A673 (cell line): ENCODE data around the gene ZNF507. TPM values are rescaled to one million over a fixed set of nuclear protein-coding genes. Genes with fewer than 3 reads are reported as not detected.
A peak's percentile ranks its signal among the peaks of the same experiment; 100 is the strongest.

Experiments used
- BruUV-seq: library from RNA; stranded (reverse); fragments of 400-500 nt; replicated peaks from 2 replicates; lab custom pipeline; 2021; lab: Mats Ljungman, UMichigan
- CTCF ChIA-PET: fragments of 300-600 bp; sonication (Branson Sonifier 250); formaldehyde crosslinking; loops from one replicate; lab custom pipeline; 2022; ENCODE audit warnings: antibody characterized with exemption; lab: Charles Lee
- POLR2A ChIA-PET: fragments of 300-600 bp; sonication (Branson Sonifier 250); formaldehyde crosslinking; loops from one replicate; lab custom pipeline; 2022; ENCODE audit warnings: antibody characterized with exemption; ENCODE audit not compliant: low non-redundant PET; lab: Charles Lee
- DNase-seq: peaks from one replicate; pipeline ENCODE4 v3.0.0-alpha.2; 2015; ENCODE audit warnings: low spot score
- H3K27ac ChIP-seq: fragments of 200-600 bp; sonication (generic); 2 replicates; pipeline ENCODE4 v1.5.1; 2016; ENCODE audit warnings: mixed run types, low read depth, mild to moderate bottlenecking, mixed read lengths, antibody characterized with exemption, low read length; ENCODE audit not compliant: poor library complexity, severe bottlenecking
- H3K27me3 ChIP-seq: fragments of 200-600 bp; sonication (generic); replicated peaks from 2 replicates; pipeline ENCODE4 v1.6.1; 2017; ENCODE audit warnings: mixed run types, low read depth, mild to moderate bottlenecking, mixed read lengths, antibody characterized with exemption, low read length; ENCODE audit not compliant: insufficient read depth, poor library complexity
- H3K36me3 ChIP-seq: fragments of 200-600 bp; sonication (generic); 2 replicates; pipeline ENCODE4 v1.6.1; 2016; ENCODE audit warnings: mixed run types, mild to moderate bottlenecking, mixed read lengths, antibody characterized with exemption, low read length; ENCODE audit not compliant: insufficient read depth, poor library complexity, severe bottlenecking
- H3K4me1 ChIP-seq: fragments of 200-600 bp; sonication (generic); 2 replicates; pipeline ENCODE4 v1.6.1; 2017; ENCODE audit warnings: mixed run types, mild to moderate bottlenecking, mixed read lengths, antibody characterized with exemption, low read length; ENCODE audit not compliant: insufficient read depth, poor library complexity, severe bottlenecking
- H3K4me3 ChIP-seq: fragments of 200-600 bp; sonication (generic); 2 replicates; pipeline ENCODE4 v1.5.1; 2016; ENCODE audit warnings: low read depth, mixed run types, mild to moderate bottlenecking, mixed read lengths, low read length; ENCODE audit not compliant: poor library complexity, severe bottlenecking
- H3K9me3 ChIP-seq: fragments of 200-600 bp; sonication (generic); 2 replicates; pipeline ENCODE4 v1.6.1; 2016; ENCODE audit warnings: mixed run types, low read depth, mild to moderate bottlenecking, mixed read lengths, antibody characterized with exemption, low read length; ENCODE audit not compliant: poor library complexity, severe bottlenecking
- EZH2 ChIP-seq: fragments of 200-600 bp; sonication (generic); IDR thresholded peaks from 2 replicates; pipeline ENCODE4 v1.6.1; 2017; ENCODE audit warnings: borderline replicate concordance, low read depth, mild to moderate bottlenecking, mixed read lengths, antibody characterized with exemption, low read length; ENCODE audit not compliant: poor library complexity, severe bottlenecking
- intact Hi-C: fragments of 100-400 bp; cut with micrococcal nuclease; formaldehyde crosslinking; loops from one replicate; pipeline ENCODE4 v1.10.0; 2022; ENCODE audit not compliant: unreplicated experiment
- total RNA-seq: library from RNA; stranded (reverse); gene quantifications from 2 replicates; pipeline ENCODE4 v1.2.3, GENCODE V29; 2021
- TF ChIP-seq, protein P1 (sequence below): fragments of 300-800, 200-600 bp; sonication (generic); conservative IDR thresholded peaks from 2 replicates; pipeline ENCODE4 v1.5.1; 2017; ENCODE audit warnings: low read depth, mild to moderate bottlenecking, antibody characterized with exemption, low read length, moderate library complexity, mixed read lengths

The ZNF507 gene
- total RNA-seq, 1 experiment from 2014 or later: 35.0 TPM

DNA sequence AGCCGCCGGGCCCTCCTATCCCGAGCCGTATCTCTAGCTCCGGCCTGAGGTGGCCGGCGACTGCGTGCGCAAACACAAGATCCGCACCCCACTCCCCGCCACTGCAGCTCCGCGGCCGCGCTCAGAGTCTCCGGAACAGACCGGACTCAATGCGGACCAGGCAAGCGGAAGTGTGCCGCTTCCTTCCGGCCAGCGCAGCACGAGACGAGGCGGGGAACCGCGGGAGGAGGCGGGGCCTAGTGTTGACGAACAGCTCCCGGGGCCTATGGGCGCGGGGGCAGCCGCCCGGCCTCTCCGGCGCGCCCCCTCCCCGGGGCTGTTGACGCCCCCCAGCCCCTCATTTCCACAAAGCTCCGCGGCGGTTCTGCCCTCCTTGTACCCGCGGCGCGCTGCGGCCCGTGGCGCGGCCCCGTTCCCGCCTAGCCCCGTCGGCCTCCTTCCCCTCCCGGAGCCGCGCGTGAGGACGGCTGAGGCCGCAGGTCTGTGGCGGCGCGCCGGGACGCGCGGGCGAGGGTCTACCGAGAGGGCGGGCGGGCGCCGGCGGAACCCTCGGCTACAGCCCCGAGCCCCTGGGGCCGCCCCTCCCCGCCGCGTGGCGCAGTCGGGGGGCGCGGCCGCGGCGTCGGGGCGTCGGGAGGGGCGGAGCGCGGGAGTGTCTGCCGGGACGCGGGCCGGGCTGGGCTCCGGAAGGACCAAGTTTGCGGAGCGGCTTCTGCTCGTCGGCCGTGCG is 60.2 kb downstream of the ZNF507 start, which contains the start of gene DPY19L3:
Gene DPY19L3, plus strand, starts transcription at position 340 of the 730 bp plus-strand sequence. CDS start 2,484 bp downstream, outside the sequence.
- TF ChIP-seq EZH2: no peak
- TF ChIP-seq, protein P1, sequence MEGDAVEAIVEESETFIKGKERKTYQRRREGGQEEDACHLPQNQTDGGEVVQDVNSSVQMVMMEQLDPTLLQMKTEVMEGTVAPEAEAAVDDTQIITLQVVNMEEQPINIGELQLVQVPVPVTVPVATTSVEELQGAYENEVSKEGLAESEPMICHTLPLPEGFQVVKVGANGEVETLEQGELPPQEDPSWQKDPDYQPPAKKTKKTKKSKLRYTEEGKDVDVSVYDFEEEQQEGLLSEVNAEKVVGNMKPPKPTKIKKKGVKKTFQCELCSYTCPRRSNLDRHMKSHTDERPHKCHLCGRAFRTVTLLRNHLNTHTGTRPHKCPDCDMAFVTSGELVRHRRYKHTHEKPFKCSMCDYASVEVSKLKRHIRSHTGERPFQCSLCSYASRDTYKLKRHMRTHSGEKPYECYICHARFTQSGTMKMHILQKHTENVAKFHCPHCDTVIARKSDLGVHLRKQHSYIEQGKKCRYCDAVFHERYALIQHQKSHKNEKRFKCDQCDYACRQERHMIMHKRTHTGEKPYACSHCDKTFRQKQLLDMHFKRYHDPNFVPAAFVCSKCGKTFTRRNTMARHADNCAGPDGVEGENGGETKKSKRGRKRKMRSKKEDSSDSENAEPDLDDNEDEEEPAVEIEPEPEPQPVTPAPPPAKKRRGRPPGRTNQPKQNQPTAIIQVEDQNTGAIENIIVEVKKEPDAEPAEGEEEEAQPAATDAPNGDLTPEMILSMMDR: no peak
- intact Hi-C loops: no loop called here
- BruUV-seq: no TSS peak
- Histone ChIP-seq H3K9me3 (no peaks in the 10 kb centered on the region), H3K27ac (peak within 1 kb of the TSS; percentile 97), H3K36me3 (peaks cover 22% of the 10 kb centered on the region), H3K4me1 (peaks cover 22% of the 10 kb centered on the region), H3K27me3 (no peaks in the 10 kb centered on the region), H3K4me3 (peak within 1 kb of the TSS; percentile 88)
- ChIA-PET CTCF (no interaction called here), POLR2A (interaction anchor here (0.7 kb wide), 1 partner anchor 771 kb away, joined by 3 read pairs; no protein-coding TSS in a partner anchor)
- peak; percentile 96 for DNase-seq

DNA sequence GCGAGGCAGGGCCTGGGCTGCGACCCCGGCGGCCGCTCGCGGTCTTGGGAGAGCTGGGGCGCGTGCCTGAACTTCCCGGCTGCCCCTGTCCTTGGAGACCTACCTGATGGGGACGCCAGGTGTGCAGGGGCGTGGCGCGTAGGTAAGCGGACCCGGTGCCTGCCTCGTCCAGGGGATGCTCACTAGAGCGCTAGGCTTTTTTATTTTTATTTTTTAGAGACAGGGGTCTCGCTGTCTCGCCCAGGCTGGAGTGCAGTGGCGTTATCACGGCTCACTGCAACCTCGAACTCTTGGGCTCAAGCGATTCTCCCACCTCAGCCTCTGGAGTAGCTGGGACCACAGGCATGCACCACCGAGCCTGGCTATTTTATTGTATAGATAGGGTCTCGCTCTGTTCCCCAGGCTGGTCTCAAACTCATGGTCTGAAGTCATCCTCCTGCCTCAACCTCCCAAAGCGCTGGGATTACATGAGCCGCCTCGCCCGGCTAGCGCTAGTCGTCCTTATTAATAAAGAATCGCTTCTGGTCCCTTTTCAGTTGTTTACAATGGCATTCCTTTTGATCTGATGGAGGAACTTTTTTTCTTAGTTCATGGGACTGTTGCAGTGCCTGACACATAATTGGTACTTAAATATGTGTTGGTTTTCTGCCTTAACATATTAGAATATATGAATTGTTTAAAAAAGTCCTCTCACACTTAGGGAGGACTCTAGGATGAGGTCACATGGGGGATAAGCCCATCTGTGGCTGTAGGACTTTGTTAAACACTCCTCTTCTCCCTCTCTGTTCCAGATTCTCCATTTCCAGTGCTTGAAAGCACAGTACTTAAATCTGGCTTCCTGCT is 61.0 kb downstream of the ZNF507 start:
- intact Hi-C loops: no loop called here
- CTCF ChIA-PET: no interaction called here
- H3K36me3 ChIP-seq: peaks cover 30% of the 10 kb centered on the region
- TF ChIP-seq EZH2: no peak
- TF ChIP-seq, protein P1: no peak
- peaks cover 22% of the 10 kb centered on the region for H3K4me1 ChIP-seq
- no peaks in the 10 kb centered on the region for H3K27me3 ChIP-seq
- peak overlapping the region; percentile 97 for H3K27ac ChIP-seq
- BruUV-seq: no TSS peak
- POLR2A ChIA-PET: no interaction called here
- H3K9me3 ChIP-seq: no peaks in the 10 kb centered on the region
- peak overlapping the region; percentile 88 for H3K4me3 ChIP-seq
- DNase-seq: peak; percentile 31
